Measurements from ENCODE around the gene TAOK2. TPM values are rescaled to one million over a fixed set of nuclear protein-coding genes. Genes with fewer than 3 reads are reported as not detected.

The TAOK2 gene
- total RNA-seq, 6 donors from 2014 or later: 70.2 to 195 (median 81.5) TPM

- 80 to 90% methylated on average over 9 to 15 of the region's 16 CpGs for WGBS, 2 donors
- Histone ChIP-seq H3K27ac (no peak overlapping the region), H3K27me3 (peaks cover 0 to 9% (median 4%) of the 10 kb centered on the region in 4 donors)
Observed at GRCh38 chr16:30024451-30024850, 50.8 kb downstream of the TAOK2 start.

GRCh38 chr16:30025156-30025555, 51.5 kb downstream of the TAOK2 start:
- H3K27ac ChIP-seq: no peak overlapping the region
- H3K4me3 ChIP-seq: no peak overlapping the region
- WGBS, 2 donors: 83 to 89% methylated on average over 10 to 15 of the region's 20 CpGs
- H3K36me3 ChIP-seq: no peaks in the 10 kb centered on the region
- TF ChIP-seq POLR2A (IDR thresholded peaks at IDR 0.05) (no peak), POLR2AphosphoS5 (IDR thresholded peaks at IDR 0.05) (no peak), EP300 (IDR thresholded peaks at IDR 0.05) (no peak)
- TF ChIP-seq, protein P1, sequence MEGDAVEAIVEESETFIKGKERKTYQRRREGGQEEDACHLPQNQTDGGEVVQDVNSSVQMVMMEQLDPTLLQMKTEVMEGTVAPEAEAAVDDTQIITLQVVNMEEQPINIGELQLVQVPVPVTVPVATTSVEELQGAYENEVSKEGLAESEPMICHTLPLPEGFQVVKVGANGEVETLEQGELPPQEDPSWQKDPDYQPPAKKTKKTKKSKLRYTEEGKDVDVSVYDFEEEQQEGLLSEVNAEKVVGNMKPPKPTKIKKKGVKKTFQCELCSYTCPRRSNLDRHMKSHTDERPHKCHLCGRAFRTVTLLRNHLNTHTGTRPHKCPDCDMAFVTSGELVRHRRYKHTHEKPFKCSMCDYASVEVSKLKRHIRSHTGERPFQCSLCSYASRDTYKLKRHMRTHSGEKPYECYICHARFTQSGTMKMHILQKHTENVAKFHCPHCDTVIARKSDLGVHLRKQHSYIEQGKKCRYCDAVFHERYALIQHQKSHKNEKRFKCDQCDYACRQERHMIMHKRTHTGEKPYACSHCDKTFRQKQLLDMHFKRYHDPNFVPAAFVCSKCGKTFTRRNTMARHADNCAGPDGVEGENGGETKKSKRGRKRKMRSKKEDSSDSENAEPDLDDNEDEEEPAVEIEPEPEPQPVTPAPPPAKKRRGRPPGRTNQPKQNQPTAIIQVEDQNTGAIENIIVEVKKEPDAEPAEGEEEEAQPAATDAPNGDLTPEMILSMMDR (IDR thresholded peaks at IDR 0.05): no peak
- no peak for ATAC-seq (ENCODE audit: low FRiP score in 2 of 2)
- H3K27me3 ChIP-seq: peaks cover 0 to 13% (median 7%) of the 10 kb centered on the region in 4 donors
- no peaks in the 10 kb centered on the region for H3K9me3 ChIP-seq
- peak in 1 of 2 donors; percentile 76 for DNase-seq
- peaks cover 10 to 14% (median 12%) of the 10 kb centered on the region in 4 donors for H3K4me1 ChIP-seq

More at GRCh38 chr16:30024451-30024850, 50.8 kb downstream of the TAOK2 start:
- DNase-seq: peak in 1 of 2 donors; percentile 69
- H3K36me3 ChIP-seq: no peaks in the 10 kb centered on the region
- H3K4me3 ChIP-seq: no peak overlapping the region
- no peaks in the 10 kb centered on the region for H3K9me3 ChIP-seq
- ATAC-seq (ENCODE audit: low FRiP score in 2 of 2): no peak
- TF ChIP-seq POLR2AphosphoS5 (IDR thresholded peaks at IDR 0.05): no peak
- TF ChIP-seq EP300 (IDR thresholded peaks at IDR 0.05): no peak
- TF ChIP-seq, protein P1 (IDR thresholded peaks at IDR 0.05): no peak
- TF ChIP-seq POLR2A (IDR thresholded peaks at IDR 0.05): no peak
- H3K4me1 ChIP-seq: peaks cover 10 to 14% (median 12%) of the 10 kb centered on the region in 4 donors

GRCh38 chr16:30025574-30025973, 51.9 kb downstream of the TAOK2 start:
- WGBS, 2 donors: 70 to 75% methylated on average over 4 to 7 of the region's 7 CpGs
- no peak overlapping the region for H3K27ac ChIP-seq

GRCh38 chr16:30026449-30026848, 52.8 kb downstream of the TAOK2 start:
- no peak for ATAC-seq (ENCODE audit: low FRiP score in 2 of 2)
- H3K27ac ChIP-seq: no peak overlapping the region
- 89 to 95% methylated on average over 17 to 18 of the region's 18 CpGs for WGBS, 2 donors
- no peaks in the 10 kb centered on the region for H3K36me3 ChIP-seq
- H3K4me3 ChIP-seq: no peak overlapping the region
- peak in 1 of 2 donors; percentile 82 for DNase-seq
- peaks cover 0 to 25% (median 17%) of the 10 kb centered on the region in 4 donors for H3K27me3 ChIP-seq
- TF ChIP-seq, protein P1 (IDR thresholded peaks at IDR 0.05): no peak
- TF ChIP-seq POLR2AphosphoS5 (IDR thresholded peaks at IDR 0.05) (no peak), EP300 (IDR thresholded peaks at IDR 0.05) (no peak), POLR2A (IDR thresholded peaks at IDR 0.05) (no peak)
- no peaks in the 10 kb centered on the region for H3K9me3 ChIP-seq
- peaks cover 5 to 17% (median 11%) of the 10 kb centered on the region in 4 donors for H3K4me1 ChIP-seq

More at GRCh38 chr16:30025574-30025973, 51.9 kb downstream of the TAOK2 start:
- no peak overlapping the region for H3K4me3 ChIP-seq
- peaks cover 10 to 17% (median 12%) of the 10 kb centered on the region in 4 donors for H3K4me1 ChIP-seq
- TF ChIP-seq EP300 (IDR thresholded peaks at IDR 0.05): no peak
- no peak for TF ChIP-seq POLR2A (IDR thresholded peaks at IDR 0.05)
- no peak for TF ChIP-seq POLR2AphosphoS5 (IDR thresholded peaks at IDR 0.05)
- TF ChIP-seq, protein P1 (IDR thresholded peaks at IDR 0.05): no peak
- DNase-seq (no peak), ATAC-seq (ENCODE audit: low FRiP score in 2 of 2) (no peak)
- peaks cover 0 to 17% (median 10%) of the 10 kb centered on the region in 4 donors for H3K27me3 ChIP-seq
- no peaks in the 10 kb centered on the region for H3K36me3 ChIP-seq
- H3K9me3 ChIP-seq: no peaks in the 10 kb centered on the region
